Measurements from ENCODE around the gene CRHR2.
"Not testable (repeated sequence)": the region's sequence is repeated elsewhere in the genome, so short reads cannot be mapped to it uniquely, and the experiment has no call there.

Gene CRHR2

GRCh38 chr7:30722187-30722586 lies 39.9 kb upstream of the CRHR2 start:
- Histone ChIP-seq H3K4me3 (replicated peaks; ENCODE audit: low read depth, low read length) (no peak overlapping the region), H3K36me3 (ENCODE audit: control insufficient read depth, insufficient read depth, low read length) (no peaks in the 10 kb centered on the region), H3K27me3 (replicated peaks; ENCODE audit: control insufficient read depth, insufficient read depth, low read length) (no peaks in the 10 kb centered on the region)
- no peak for DNase-seq (ENCODE audit: extremely low read depth, insufficient read length)
- TF ChIP-seq CTCF (IDR thresholded peaks at IDR 0.05; ENCODE audit: insufficient read depth, low read length, poor library complexity, severe bottlenecking), result no peak

- no peaks in the 10 kb centered on the region for H3K27me3 ChIP-seq (replicated peaks; ENCODE audit: control insufficient read depth, insufficient read depth, low read length)
- no peak overlapping the region for H3K4me3 ChIP-seq (replicated peaks; ENCODE audit: low read depth, low read length)
- no peak for TF ChIP-seq CTCF (IDR thresholded peaks at IDR 0.05; ENCODE audit: insufficient read depth, low read length, poor library complexity, severe bottlenecking)
- DNase-seq (ENCODE audit: extremely low read depth, insufficient read length), result no peak
- no peaks in the 10 kb centered on the region for H3K36me3 ChIP-seq (ENCODE audit: control insufficient read depth, insufficient read depth, low read length)
Observed at GRCh38 chr7:30721211-30721610, 39.0 kb upstream of the CRHR2 start.

- DNase-seq (ENCODE audit: extremely low read depth, insufficient read length); H3K27me3 ChIP-seq (replicated peaks; ENCODE audit: control insufficient read depth, insufficient read depth, low read length); H3K4me3 ChIP-seq (replicated peaks; ENCODE audit: low read depth, low read length); H3K36me3 ChIP-seq (ENCODE audit: control insufficient read depth, insufficient read depth, low read length): not testable (repeated sequence)
Observed at GRCh38 chr7:30719434-30719833, 37.2 kb upstream of the CRHR2 start.

GRCh38 chr7:30717181-30717580 lies 34.9 kb upstream of the CRHR2 start:
- no peak for DNase-seq (ENCODE audit: extremely low read depth, insufficient read length)
- H3K36me3 ChIP-seq (ENCODE audit: control insufficient read depth, insufficient read depth, low read length), result no peaks in the 10 kb centered on the region

GRCh38 chr7:30714129-30714528 lies 31.9 kb upstream of the CRHR2 start:
- DNase-seq (ENCODE audit: extremely low read depth, insufficient read length), result no peak
- Histone ChIP-seq H3K36me3 (ENCODE audit: control insufficient read depth, insufficient read depth, low read length) (no peaks in the 10 kb centered on the region), H3K4me3 (replicated peaks; ENCODE audit: low read depth, low read length) (no peak overlapping the region), H3K27me3 (replicated peaks; ENCODE audit: control insufficient read depth, insufficient read depth, low read length) (no peaks in the 10 kb centered on the region)
- no peak for TF ChIP-seq CTCF (IDR thresholded peaks at IDR 0.05; ENCODE audit: insufficient read depth, low read length, poor library complexity, severe bottlenecking)

More at GRCh38 chr7:30717181-30717580, 34.9 kb upstream of the CRHR2 start:
- no peaks in the 10 kb centered on the region for H3K27me3 ChIP-seq (replicated peaks; ENCODE audit: control insufficient read depth, insufficient read depth, low read length)
- TF ChIP-seq CTCF (IDR thresholded peaks at IDR 0.05; ENCODE audit: insufficient read depth, low read length, poor library complexity, severe bottlenecking), result no peak
- no peak overlapping the region for H3K4me3 ChIP-seq (replicated peaks; ENCODE audit: low read depth, low read length)

- no peak for DNase-seq (ENCODE audit: extremely low read depth, insufficient read length)
- no peak overlapping the region for H3K4me3 ChIP-seq (replicated peaks; ENCODE audit: low read depth, low read length)
- TF ChIP-seq CTCF (IDR thresholded peaks at IDR 0.05; ENCODE audit: insufficient read depth, low read length, poor library complexity, severe bottlenecking), result no peak
Observed at GRCh38 chr7:30713392-30713791, 31.1 kb upstream of the CRHR2 start.

More at GRCh38 chr7:30713392-30713791, 31.1 kb upstream of the CRHR2 start:
- Histone ChIP-seq H3K36me3 (ENCODE audit: control insufficient read depth, insufficient read depth, low read length) (no peaks in the 10 kb centered on the region), H3K27me3 (replicated peaks; ENCODE audit: control insufficient read depth, insufficient read depth, low read length) (no peaks in the 10 kb centered on the region; the same call in 1 of the 2 replicates)
